ENCODE data around the gene ATR. TPM values are rescaled to one million over a fixed set of nuclear protein-coding genes. Genes with fewer than 3 reads are reported as not detected.
"Not testable (repeated sequence)": the region's sequence is repeated elsewhere in the genome, so short reads cannot be mapped to it uniquely, and the experiment has no call there.

ATR gene
- total RNA-seq, 1 experiment from 2014 or later: 31.2 TPM

DNA sequence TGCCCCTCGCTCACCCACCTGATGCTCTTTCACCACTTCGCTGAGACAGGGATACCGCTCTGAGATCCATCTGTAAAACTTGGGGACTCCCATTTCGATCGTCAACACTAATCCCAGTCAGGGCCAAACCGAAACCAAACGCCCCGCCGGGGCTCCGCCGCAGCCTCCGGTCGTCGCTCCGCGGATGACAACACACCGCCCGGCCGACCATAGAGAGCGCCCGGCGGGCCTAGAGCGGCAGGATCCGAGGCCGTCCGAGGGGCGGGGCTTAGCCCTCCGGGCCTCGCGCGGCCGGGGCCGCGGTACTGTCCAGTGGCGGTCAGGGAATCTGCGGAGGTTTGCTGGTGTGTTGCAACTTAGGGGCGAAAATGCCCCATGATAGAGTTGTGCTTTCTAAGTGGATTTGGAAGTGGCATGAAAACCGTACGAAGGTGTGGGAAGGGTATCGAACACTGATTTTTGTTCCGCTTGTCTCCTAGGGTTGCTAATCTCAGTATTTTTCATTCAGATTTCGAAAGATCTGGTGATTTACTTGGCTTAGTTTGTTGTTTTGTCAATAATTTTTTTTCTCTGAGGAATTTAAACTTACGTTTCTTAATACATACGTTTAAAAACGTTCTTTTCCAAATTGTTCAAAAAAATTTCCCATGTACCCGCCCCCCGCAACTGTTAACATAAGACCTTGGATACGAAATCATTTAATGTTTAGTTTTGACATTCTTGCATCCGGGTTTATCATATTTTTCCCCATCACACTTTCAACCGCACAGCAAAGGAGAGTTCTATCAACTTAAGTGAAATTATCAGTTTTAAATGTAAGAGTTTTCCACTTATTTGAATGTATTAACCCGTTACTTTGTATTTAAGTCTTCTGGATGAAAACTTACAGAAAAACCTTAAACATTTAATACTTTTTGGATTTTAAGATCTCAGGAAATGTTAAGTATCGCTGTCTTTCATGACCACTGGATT lies 130.4 kb downstream of the ATR start, which contains the start of gene XRN1:
Gene XRN1, minus strand, starts transcription at position 186 of the 972 bp plus-strand sequence. Its CDS starts 93 bp downstream, at position 93.
- peak; percentile 96 for DNase-seq (ENCODE audit: low read depth)

DNA sequence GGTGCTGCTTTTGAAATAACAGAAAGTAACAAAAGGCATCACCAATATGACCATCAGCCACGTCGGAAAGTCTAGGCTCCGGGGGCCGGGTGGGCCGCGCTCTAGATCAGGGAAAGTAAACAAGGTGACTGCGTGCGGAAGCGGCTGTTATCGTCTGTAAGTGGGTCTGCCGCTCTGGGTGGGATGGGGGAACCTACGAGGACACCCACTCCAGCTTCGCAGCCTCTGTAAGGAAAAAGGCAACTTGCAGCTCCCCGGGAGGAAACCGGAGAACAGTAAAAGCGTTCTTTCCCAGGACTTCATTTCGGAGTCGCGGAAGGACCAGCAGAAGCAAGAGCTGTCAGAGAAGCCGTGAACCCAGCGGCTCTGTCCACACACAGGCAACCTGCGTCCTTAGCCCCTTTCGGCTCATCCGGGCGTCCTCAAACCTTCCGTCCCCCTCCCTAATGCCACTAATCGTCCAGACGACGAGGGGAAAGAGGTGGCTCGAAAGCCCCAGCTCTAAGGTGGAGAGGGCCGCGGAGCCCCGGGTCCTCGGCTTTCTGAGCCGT lies 131.2 kb downstream of the ATR start:
- peak; percentile 51 for DNase-seq (ENCODE audit: low read depth)

DNA sequence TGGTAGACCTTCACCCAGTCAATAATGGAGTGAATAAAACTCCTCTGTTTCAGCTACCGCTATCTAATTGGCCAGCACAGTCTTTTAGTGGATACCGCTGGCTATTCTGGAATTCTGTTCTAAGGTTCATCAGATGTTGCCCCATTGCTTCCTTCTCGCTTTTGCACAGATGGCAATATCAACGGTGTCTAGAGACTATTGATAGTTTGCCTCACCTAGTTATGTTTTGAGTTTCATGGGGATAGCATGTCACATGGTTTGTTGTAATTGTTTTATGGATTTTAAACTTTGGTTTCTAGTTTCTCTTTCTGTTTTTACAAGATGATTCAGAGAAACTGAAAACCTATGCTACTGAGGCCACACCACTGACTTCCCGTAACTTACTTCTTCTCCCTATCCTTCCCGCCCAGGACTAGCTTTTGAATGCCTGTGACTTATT lies 132.7 kb downstream of the ATR start:
- peak; percentile 56 for DNase-seq (ENCODE audit: low read depth)

DNA sequence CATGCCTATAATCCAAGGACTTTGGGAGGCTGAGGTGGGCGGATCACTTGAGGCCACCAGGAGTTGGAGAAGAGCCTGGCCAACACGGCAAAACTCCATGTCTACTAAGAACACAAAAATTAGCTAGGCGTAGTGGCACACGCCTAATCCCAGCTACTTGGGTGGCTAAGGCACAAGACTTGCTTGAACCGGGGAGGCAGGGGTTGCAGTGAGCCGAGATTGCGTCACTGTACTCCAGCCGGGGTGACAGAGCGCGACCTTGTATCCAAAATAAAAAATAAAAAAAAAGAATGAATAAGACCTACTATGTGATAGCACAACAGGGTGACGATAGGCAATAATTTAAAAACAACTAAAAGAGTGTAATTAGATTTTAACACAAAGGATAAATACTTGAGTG lies 134.2 kb downstream of the ATR start:
- DNase-seq (ENCODE audit: low read depth): no peak

DNA sequence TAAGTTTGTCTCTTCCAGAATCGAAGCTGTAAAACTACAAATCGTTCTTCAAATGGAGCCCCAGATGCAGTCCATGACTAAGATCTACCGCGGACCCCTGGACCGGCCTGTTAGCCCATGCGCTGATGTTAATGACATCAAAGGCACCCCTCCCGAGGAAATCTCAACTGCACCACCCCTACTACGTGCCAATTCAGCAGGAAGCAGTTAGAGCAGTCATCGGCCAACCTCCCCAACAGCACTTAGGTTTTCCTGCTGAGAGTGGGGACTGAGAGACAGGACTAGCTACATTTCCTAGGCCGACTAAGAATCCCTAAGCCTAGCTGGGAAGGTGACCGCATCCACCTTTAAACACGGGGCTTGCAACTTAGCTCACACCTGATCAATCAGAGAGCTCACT lies 135.5 kb downstream of the ATR start:
- not testable (repeated sequence) for DNase-seq (ENCODE audit: low read depth)

DNA sequence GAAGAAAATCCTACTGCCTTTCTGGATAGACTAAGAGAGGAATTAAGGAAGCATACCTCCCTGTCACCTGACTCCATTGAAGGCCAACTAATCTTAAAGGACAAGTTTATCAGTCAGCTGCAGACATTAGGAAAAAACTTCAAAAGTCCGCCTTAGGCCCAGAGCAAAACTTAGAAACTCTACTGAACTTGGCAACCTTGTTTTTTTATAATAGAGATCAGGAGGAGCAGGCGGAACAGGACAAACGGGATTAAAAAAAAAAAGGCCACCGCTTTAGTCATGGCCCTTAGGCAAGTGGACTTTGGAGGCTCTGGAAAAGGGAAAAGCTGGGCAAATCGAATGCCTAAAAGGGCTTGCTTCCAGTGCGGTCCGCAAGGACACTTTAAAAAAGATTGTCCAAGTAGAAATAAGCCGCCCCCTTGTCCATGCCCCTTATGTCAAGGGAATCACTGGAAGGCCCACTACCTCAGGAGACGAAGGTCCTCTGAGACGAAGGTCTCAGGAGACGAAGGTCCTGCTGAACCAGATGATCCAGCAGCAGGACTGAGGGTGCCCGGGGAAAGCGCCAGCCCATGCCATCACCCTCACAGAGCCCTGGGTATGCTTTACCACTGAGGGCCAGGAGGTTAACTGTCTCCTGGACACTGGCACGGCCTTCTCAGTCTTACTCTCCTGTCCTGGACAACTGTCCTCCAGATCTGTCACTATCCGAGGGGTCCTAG lies 138.9 kb downstream of the ATR start:
- DNase-seq (ENCODE audit: low read depth): not testable (repeated sequence)

DNA sequence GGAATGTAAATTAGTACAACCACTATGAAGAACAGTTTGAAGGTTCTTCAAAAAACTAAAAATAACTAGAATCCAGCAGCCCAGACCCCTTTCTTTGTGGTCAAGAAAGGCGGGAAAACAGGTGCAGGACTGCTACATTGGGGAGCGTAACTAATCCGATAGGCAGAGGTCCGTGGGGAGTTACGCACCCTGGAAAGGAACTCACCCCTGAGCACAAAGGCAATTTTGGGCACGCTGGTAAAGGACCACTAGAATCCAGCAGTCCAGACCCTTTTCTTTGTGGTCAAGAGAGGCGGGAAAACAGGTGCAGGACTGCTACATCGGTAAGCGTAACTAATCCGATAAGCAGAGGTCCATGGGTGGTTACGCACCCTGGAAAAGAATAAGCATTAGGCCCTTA lies 140.4 kb downstream of the ATR start:
- not testable (repeated sequence) for DNase-seq (ENCODE audit: low read depth)

DNA sequence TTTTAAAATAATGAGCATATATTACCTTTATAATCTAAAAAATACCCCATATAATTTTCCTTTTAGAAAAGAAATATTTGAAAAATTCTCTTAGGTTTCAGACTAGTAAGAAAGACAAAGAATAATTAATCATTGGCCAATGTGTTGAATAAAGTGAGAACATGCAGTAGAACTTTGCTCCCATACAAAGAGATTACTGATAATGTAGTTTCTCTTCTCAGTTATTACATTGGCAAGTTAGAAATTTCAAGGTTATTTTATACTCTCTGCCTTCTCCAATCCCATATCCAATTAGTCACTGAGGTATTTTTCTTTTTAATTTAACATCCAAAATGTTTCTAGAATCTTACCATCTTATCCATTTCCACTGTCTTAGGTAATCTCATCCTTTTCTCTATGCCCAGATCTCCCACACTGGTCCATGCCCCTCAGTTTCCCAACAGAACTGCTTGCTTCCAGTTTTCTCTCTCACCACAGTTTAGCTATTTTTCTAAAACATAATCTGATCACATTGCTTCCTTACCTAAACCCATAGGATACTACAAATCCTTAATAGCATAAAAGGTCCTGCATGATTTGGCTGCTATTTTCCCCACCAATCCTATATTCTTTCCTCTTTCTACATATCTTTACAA lies 141.5 kb downstream of the ATR start:
- no peak for DNase-seq (ENCODE audit: low read depth)

DNA sequence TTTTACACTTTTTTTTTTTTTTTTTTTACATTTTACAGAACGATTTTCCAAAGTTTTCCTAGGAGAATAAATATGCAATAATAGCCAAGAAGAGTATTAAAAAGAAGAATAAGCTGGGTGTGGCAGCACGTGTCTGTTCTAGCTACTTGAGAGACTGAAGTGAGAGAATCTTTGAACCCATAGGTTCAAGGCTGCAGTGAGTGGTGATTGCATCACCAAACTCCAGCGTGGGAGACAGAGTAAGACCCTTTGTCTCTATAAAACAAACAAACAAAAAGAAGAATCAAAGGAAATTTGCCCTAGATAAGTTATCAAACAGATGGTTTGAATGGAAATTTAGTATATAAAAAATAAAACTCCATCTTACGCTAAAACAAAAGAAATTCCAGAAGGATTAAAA lies 144.0 kb downstream of the ATR start:
- no peak for DNase-seq (ENCODE audit: low read depth)

DNA sequence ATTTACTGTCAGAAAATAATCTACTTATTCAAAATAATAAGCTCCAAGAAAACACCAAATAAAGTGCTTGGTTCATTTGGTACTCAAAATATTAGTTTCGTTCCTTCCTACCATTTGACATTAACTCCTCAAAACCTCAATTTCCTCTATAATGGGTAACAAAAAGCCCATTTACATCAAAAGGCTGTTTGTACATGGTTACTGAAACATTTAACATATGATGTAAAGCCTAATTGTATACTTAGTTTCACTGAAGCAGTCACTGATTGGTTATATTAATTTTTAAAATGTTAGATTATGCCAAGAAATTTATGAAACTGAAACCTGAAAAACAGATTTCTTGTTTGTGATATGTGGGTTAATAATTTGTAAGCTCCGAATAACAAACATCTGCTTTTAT lies 145.4 kb downstream of the ATR start:
- DNase-seq (ENCODE audit: low read depth): no peak

DNA sequence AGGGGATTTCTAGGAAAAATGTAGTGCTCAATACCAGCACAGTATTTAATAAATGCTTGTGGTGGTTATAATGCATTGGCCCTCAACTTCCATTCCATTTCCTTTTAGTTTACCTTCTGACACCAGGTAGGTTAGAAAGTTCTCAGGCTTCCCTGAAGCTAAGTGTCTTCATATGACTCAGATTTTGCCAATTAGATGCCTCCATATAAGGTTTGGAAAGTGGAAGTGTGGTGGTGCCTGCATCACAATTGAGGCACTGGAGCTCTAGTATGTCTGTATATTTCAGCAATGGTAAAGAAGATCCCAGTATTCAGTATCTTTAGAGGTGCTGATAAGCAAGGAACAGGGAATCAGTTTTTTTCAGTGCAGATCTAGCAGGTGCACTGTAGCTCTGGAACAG lies 149.0 kb downstream of the ATR start:
- no peak for DNase-seq (ENCODE audit: low read depth)

DNA sequence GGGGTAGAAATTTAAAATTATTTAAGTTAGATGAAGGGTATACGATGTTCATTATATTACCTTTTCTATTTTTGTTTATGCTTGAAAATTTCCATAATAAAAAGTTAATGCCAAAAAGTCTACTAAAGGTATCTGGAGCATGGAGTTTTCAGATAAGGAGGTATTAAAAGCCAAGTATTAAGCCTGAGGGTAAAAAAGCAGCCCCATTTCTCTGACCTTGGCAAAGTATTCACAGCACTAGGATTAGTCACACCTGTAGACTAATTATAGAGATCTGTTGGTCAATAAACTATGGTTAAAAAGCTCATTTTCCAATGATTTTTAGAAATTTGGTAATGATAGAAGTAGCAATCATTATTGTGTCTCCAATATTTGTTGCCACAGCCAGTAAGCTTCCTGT lies 153.8 kb downstream of the ATR start:
- no peak for DNase-seq (ENCODE audit: low read depth)

DNA sequence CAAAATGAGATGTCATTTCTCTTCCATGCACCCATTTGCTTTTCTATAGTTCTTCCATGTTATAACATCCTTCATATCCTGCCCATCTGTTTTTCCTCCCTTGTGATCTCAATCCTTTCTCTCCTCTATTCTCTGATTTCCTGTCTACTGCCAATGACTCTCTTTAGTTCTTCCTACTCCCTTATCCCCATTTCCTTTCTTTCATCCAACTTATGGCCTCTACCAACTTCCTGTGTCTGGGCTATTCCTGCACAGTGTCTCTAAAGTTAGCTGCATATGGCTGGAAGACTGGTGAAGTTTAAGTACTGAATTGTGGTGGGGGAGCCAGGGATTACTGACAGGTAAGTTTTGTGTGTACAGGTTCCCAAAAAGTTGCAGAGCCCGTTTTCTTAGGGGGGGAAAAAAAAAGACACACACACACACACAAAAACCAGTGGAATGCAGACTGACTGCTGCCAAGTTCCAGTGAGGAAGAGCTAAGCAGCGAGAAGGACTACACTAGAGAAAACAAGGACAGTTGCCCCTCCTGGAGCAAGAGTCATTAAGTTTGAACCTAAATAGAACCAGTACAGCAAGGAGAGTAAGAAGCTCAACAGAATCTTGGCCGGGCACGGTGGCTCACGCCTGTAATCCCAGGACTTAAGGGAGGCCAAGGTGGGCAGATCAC lies 159.5 kb downstream of the ATR start:
- no peak for DNase-seq (ENCODE audit: low read depth)

DNA sequence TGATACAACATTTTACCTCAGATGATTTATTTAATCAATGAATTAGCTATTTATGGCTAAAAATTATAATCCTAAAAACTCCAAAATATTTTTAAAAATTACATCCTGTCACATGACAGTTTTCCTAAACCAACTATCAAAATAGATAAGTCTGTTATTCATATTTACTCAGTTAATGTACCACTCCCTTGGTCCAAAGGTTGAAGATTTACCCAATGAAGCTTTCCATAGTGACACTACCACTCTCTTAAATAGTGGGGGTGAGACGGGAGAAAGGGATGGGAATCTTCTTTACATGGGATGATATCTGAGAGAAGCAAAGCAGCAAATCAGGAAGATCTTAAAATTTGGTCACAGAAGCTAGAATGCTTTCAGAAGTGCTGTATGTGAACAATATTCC lies 161.2 kb downstream of the ATR start:
- DNase-seq (ENCODE audit: low read depth): no peak

DNA sequence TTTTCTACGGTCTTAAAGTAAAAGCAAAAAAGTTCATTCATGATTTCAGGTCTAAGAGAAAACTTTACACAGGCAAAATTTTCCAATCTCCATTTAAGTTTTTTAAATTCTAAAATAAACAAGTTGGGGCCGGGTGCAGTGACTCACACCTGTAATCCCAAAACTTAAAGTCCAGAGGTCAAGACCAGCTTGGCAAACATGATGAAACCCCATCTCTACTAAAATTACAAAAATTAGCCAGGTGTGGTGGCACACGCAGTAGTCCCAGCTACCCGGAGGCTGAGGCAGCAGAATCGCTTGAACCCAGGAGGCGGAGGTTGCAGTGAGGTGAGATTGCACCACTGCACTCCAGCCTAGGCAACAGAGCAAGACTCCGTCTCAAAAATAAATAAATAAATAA lies 178.0 kb downstream of the ATR start:
- DNase-seq (ENCODE audit: low read depth): not testable (repeated sequence)

Other genes with a start within 250 kb of the ATR start
- gene XRN1, start 130.7 kb downstream of the ATR start, total RNA-seq (2014; rRNA removed; shearing (Covaris generic)): 17.5 and 34.7 TPM in 2 replicates
- gene PLS1, start 17.7 kb upstream of the ATR start, total RNA-seq (2014; rRNA removed; shearing (Covaris generic)): 30.5 and 31.6 TPM in 2 replicates
- gene TRPC1, start 145.3 kb upstream of the ATR start, total RNA-seq (2014; rRNA removed; shearing (Covaris generic)): 9.2 and 14.1 TPM in 2 replicates